ENCODE measurements around the gene THSD7A. TPM values are rescaled to one million over a fixed set of nuclear protein-coding genes. Genes with fewer than 3 reads are reported as not detected.

The THSD7A gene
- total RNA-seq, 1 experiment from 2014 or later: 0.68 TPM

- ATAC-seq (no peak), DNase-seq (ENCODE audit: low spot score) (no peak)
- Mint-ChIP-seq H3K4me1 (no peaks in the 10 kb centered on the region), H3K9me3 (no peaks in the 10 kb centered on the region), H3K27ac (no peak overlapping the region), H3K36me3 (no peaks in the 10 kb centered on the region), H3K27me3 (ENCODE audit: low read depth) (no peaks in the 10 kb centered on the region), H3K4me3 (no peak overlapping the region)
- CTCF ChIA-PET: no interaction called here
- no peak for TF ChIP-seq ARID4B (CRISPR knock-in tag; IDR thresholded peaks at IDR 0.05; ENCODE audit: borderline replicate concordance)
- no peak for TF ChIP-seq TEAD1 (CRISPR knock-in tag; IDR thresholded peaks at IDR 0.05)
- TF ChIP-seq ZNF423 (CRISPR knock-in tag; IDR thresholded peaks at IDR 0.05): no peak
- no peak for TF ChIP-seq EMX1 (CRISPR knock-in tag; IDR thresholded peaks at IDR 0.05)
- no peak for TF ChIP-seq SMAD4 (CRISPR knock-in tag; IDR thresholded peaks at IDR 0.05)
- no peak for TF ChIP-seq ZNF671 (CRISPR knock-in tag; IDR thresholded peaks at IDR 0.05)
- no peak for TF ChIP-seq STAT6 (CRISPR knock-in tag; conservative IDR thresholded peaks at IDR 0.05; ENCODE audit: low read depth)
- POLR2A ChIA-PET: interaction anchor here (0.8 kb wide), 1 partner anchor 211 kb away, joined by 3 read pairs; no protein-coding TSS in a partner anchor
These were observed 379.5 kb downstream of the THSD7A start for GRCh38 chr7:11452476-11452875.

- no peak for ATAC-seq
These were observed 381.7 kb downstream of the THSD7A start for GRCh38 chr7:11450281-11450680.

GRCh38 chr7:11449316-11449715, 382.7 kb downstream of the THSD7A start:
- Mint-ChIP-seq H3K9me3 (no peaks in the 10 kb centered on the region), H3K4me3 (no peak overlapping the region), H3K4me1 (no peaks in the 10 kb centered on the region), H3K27ac (no peak overlapping the region), H3K36me3 (no peaks in the 10 kb centered on the region), H3K27me3 (ENCODE audit: low read depth) (no peaks in the 10 kb centered on the region)
- POLR2A ChIA-PET: no interaction called here
- no peak for ATAC-seq
- TF ChIP-seq MLX (CRISPR knock-in tag; IDR thresholded peaks at IDR 0.05): no peak
- no peak for TF ChIP-seq IRF2 (CRISPR knock-in tag; IDR thresholded peaks at IDR 0.05; ENCODE audit: borderline replicate concordance, low read depth)
- no peak for TF ChIP-seq SP1 (CRISPR knock-in tag; conservative IDR thresholded peaks at IDR 0.05)
- CTCF ChIA-PET: no interaction called here
- DNase-seq (ENCODE audit: low spot score): no peak

More at GRCh38 chr7:11450281-11450680, 381.7 kb downstream of the THSD7A start:
- Mint-ChIP-seq H3K9me3 (no peaks in the 10 kb centered on the region), H3K36me3 (no peaks in the 10 kb centered on the region), H3K27me3 (ENCODE audit: low read depth) (no peaks in the 10 kb centered on the region), H3K4me3 (no peak overlapping the region), H3K4me1 (no peaks in the 10 kb centered on the region), H3K27ac (no peak overlapping the region)
- no peak for TF ChIP-seq ZNF121 (CRISPR knock-in tag; IDR thresholded peaks at IDR 0.05)
- no peak for DNase-seq (ENCODE audit: low spot score)
- CTCF ChIA-PET: no interaction called here
- POLR2A ChIA-PET: no interaction called here

GRCh38 chr7:11448323-11448722, 383.7 kb downstream of the THSD7A start:
- DNase-seq (ENCODE audit: low spot score) (no peak), ATAC-seq (no peak)
- no peaks in the 10 kb centered on the region for H3K36me3 Mint-ChIP-seq
- no peak overlapping the region for H3K4me3 Mint-ChIP-seq
- ChIA-PET CTCF (no interaction called here), POLR2A (no interaction called here)
- no peak overlapping the region for H3K27ac Mint-ChIP-seq
- no peaks in the 10 kb centered on the region for H3K4me1 Mint-ChIP-seq
- H3K27me3 Mint-ChIP-seq (ENCODE audit: low read depth): no peaks in the 10 kb centered on the region
- H3K9me3 Mint-ChIP-seq: no peaks in the 10 kb centered on the region
- TF ChIP-seq ZNF219 (CRISPR knock-in tag; IDR thresholded peaks at IDR 0.05; ENCODE audit: borderline replicate concordance) (no peak), JAZF1 (CRISPR knock-in tag; IDR thresholded peaks at IDR 0.05) (no peak), ARID4B (CRISPR knock-in tag; IDR thresholded peaks at IDR 0.05; ENCODE audit: borderline replicate concordance) (no peak), TP53 (CRISPR knock-in tag; IDR thresholded peaks at IDR 0.05) (no peak), IRF1 (CRISPR knock-in tag; IDR thresholded peaks at IDR 0.05) (no peak)
